ENCODE data around the gene SDF2L1. TPM values are rescaled to one million over a fixed set of nuclear protein-coding genes. Genes with fewer than 3 reads are reported as not detected.

Gene SDF2L1
- total and polyA plus RNA-seq, 2 of the 13 experiments (the other 11 are each of a cell fraction or from before 2014, with no cell fraction given), result 18.0 to 57.4 TPM

GRCh38 chr22:21624120-21624879 lies 17.8 kb upstream of the SDF2L1 start:
- Histone ChIP-seq H3K4me3 (replicated peaks in 1 of 3; ENCODE audit: insufficient read depth in 1 of 3, low read depth in 2 of 3, low read length in 3 of 3) (no peak overlapping the region), H4K20me1 (ENCODE audit: insufficient read depth, low read length) (peaks cover 20% of the 10 kb centered on the region), H3K9me3 (ENCODE audit: low read length) (no peaks in the 10 kb centered on the region), H3K27me3 (ENCODE audit: control insufficient read depth in 1 of 2, insufficient read depth in 2 of 2, low read length in 2 of 2) (no peaks in the 10 kb centered on the region), H2AFZ (ENCODE audit: low read length) (no peak overlapping the region), H3K9ac (ENCODE audit: insufficient read depth, low read depth, low read length) (no peak overlapping the region), H3K36me3 (replicated peaks in 1 of 2; ENCODE audit: control insufficient read depth in 1 of 2, insufficient read depth in 2 of 2, low read length in 2 of 2) (peaks cover 2 to 57% of the 10 kb centered on the region in 2 experiments; a peak in 4 of 5 replicates), H3K27ac (ENCODE audit: extremely low read length, insufficient read depth, low read length) (no peak overlapping the region), H3K79me2 (ENCODE audit: insufficient read depth, low read length) (peaks cover 20% of the 10 kb centered on the region), H3K4me1 (ENCODE audit: insufficient read depth, low read length) (peaks cover 16% of the 10 kb centered on the region), H3K4me2 (ENCODE audit: low read depth, low read length) (no peak overlapping the region)
- ATAC-seq, result peak; percentile 32
- in situ Hi-C loops (cut with HindIII; ENCODE audit: extremely low pct_ligation_motif_present, low pct_unique_long_range_greater_than_20kb) (no loop called here), intact Hi-C loops (cut with micrococcal nuclease; ENCODE audit: unreplicated experiment) (loop anchor here (2.0 kb wide), 1 partner anchor 19 kb away; the partner anchor contains the start of gene SDF2L1)
- DNase-seq (ENCODE audit: low spot score), result no peak
- WGBS (ENCODE audit: low lambda C conversion rate), result 67% methylated on average over 7 of the region's 8 CpGs
- no TSS peak for BruUV-seq (replicated peaks)
- POLR2A ChIA-PET, result interaction anchor here (1.0 kb wide), 1 partner anchor 18 kb away, joined by 3 read pairs; no protein-coding TSS in a partner anchor
- FAIRE-seq, result no peak
- CTCF ChIA-PET (ENCODE audit: low intra/inter-chr PET ratio, low total read pairs), result interaction anchor here (1.1 to 2.4 kb wide), 2 partner anchors 18 to 22 kb away, joined by 5 to 11 read pairs; partner anchors contain the start of gene SDF2L1
- TF ChIP-seq ZFP36 (IDR thresholded peaks at IDR 0.05; ENCODE audit: borderline replicate concordance, low read depth, low read length, partially characterized antibody) (no peak), RBM22 (optimal IDR thresholded peaks at IDR 0.05; ENCODE audit: low read length) (peak; percentile 29), SMC3 (IDR thresholded peaks at IDR 0.05; ENCODE audit: low read length) (peak; percentile 42; the same call in 1 of the 2 replicates), ZBTB39 (CRISPR knock-in tag; IDR thresholded peaks at IDR 0.05) (no peak), KAT8 (CRISPR knock-in tag; IDR thresholded peaks at IDR 0.05) (0 out of 2 replicates have a peak, but pooled peaks have one; percentile 11), ZBTB20 (CRISPR knock-in tag; IDR thresholded peaks at IDR 0.05; ENCODE audit: borderline replicate concordance, low read depth) (0 out of 2 replicates have a peak, but pooled peaks have one; percentile 25), ZSCAN12 (CRISPR knock-in tag; IDR thresholded peaks at IDR 0.05) (no peak), ZNF274 (CRISPR knock-in tag; IDR thresholded peaks at IDR 0.05) (no peak), KDM3A (CRISPR knock-in tag; IDR thresholded peaks at IDR 0.05; ENCODE audit: low read depth) (no peak), KLF15 (CRISPR knock-in tag; IDR thresholded peaks at IDR 0.05; ENCODE audit: borderline replicate concordance) (no peak), SIN3B (IDR thresholded peaks at IDR 0.05; ENCODE audit: low read length) (no peak), TEAD3 (CRISPR knock-in tag; optimal IDR thresholded peaks at IDR 0.05; ENCODE audit: borderline replicate concordance) (peak; percentile 15), STAT5B (CRISPR knock-in tag; IDR thresholded peaks at IDR 0.05) (no peak), ZNF564 (CRISPR knock-in tag; IDR thresholded peaks at IDR 0.05) (no peak), KDM2A (CRISPR knock-in tag; IDR thresholded peaks at IDR 0.05; ENCODE audit: borderline replicate concordance, low read depth) (peak; percentile 29; the same call in 1 of the 2 replicates), ZC3H4 (CRISPR knock-in tag; IDR thresholded peaks at IDR 0.05; ENCODE audit: borderline replicate concordance) (0 out of 2 replicates have a peak, but pooled peaks have one; percentile 14), STAG1 (CRISPR knock-in tag; IDR thresholded peaks at IDR 0.05) (0 out of 2 replicates have a peak, but pooled peaks have one; percentile 14)
- TF ChIP-seq, protein P1, sequence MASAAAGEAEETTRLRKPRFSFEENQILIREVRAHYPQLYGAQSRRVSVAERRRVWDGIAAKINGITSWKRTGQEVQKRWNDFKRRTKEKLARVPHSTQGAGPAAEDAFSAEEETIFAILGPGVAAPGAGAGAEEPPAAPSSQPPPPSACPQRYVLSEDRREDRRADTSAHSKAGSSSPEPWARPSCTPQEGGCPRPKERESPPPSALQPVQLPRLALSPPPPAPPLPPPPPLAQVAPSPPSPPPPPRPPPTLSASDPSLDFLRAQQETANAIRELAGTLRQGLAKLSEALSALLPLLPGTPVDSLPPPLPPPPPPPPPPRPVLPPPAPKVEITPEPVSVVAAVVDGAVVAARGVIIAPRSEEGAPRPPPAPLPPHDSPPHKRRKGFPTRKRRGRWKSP (CRISPR knock-in tag; IDR thresholded peaks at IDR 0.05), result no peak
- TF ChIP-seq, protein P2, sequence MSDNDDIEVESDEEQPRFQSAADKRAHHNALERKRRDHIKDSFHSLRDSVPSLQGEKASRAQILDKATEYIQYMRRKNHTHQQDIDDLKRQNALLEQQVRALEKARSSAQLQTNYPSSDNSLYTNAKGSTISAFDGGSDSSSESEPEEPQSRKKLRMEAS (IDR thresholded peaks at IDR 0.05), result no peak
- TF ChIP-seq, protein P3, sequence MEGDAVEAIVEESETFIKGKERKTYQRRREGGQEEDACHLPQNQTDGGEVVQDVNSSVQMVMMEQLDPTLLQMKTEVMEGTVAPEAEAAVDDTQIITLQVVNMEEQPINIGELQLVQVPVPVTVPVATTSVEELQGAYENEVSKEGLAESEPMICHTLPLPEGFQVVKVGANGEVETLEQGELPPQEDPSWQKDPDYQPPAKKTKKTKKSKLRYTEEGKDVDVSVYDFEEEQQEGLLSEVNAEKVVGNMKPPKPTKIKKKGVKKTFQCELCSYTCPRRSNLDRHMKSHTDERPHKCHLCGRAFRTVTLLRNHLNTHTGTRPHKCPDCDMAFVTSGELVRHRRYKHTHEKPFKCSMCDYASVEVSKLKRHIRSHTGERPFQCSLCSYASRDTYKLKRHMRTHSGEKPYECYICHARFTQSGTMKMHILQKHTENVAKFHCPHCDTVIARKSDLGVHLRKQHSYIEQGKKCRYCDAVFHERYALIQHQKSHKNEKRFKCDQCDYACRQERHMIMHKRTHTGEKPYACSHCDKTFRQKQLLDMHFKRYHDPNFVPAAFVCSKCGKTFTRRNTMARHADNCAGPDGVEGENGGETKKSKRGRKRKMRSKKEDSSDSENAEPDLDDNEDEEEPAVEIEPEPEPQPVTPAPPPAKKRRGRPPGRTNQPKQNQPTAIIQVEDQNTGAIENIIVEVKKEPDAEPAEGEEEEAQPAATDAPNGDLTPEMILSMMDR (CRISPR knock-in tag; IDR thresholded peaks at IDR 0.05), result peak; percentile 64
